OCI-LY3 (cell line): ENCODE results near the gene MMP14.

Source experiments
- H2AFZ ChIP-seq: fragments of 200-600, 300-600 bp; shearing (Covaris generic); 2 replicates; pipeline ENCODE4 v1.6.0; 2014; ENCODE audit warnings: antibody characterized with exemption, low read depth, low read length
- H3K27ac ChIP-seq: fragments of 200-600, 300-600 bp; sonication (generic); 2 replicates; pipeline ENCODE4 v1.5.1; 2014; ENCODE audit warnings: mild to moderate bottlenecking, low read length, moderate library complexity, mixed read lengths
- H3K27me3 ChIP-seq: fragments of 200-600, 300-600 bp; sonication (generic); 2 replicates; pipeline ENCODE4 v1.6.1; 2014; ENCODE audit warnings: low read depth, low read length, mixed read lengths
- H3K36me3 ChIP-seq: fragments of 200-600, 300-600 bp; sonication (generic); replicated peaks from 2 replicates; pipeline ENCODE3; 2014; ENCODE audit warnings: low read depth, low read length, mixed read lengths
- H3K4me1 ChIP-seq: fragments of 300-600, 200-600 bp; sonication (generic); 2 replicates; pipeline ENCODE4 v1.6.1; 2014; ENCODE audit warnings: low read length, mixed read lengths
- H3K4me2 ChIP-seq: fragments of 200-600, 300-600 bp; sonication (generic); 2 replicates; pipeline ENCODE4 v1.6.1; 2014; ENCODE audit warnings: low read length, mixed read lengths
- H3K4me3 ChIP-seq: fragments of 300-600, 200-600 bp; sonication (generic); 2 replicates; pipeline ENCODE4 v1.5.1; 2014; ENCODE audit warnings: antibody characterized with exemption, mild to moderate bottlenecking, low read length, moderate library complexity
- H3K79me2 ChIP-seq: fragments of 300-600, 200-600 bp; shearing (Covaris generic); 2 replicates; pipeline ENCODE4 v1.6.1; 2014; ENCODE audit warnings: mild to moderate bottlenecking, low read length, mixed read lengths
- H3K9ac ChIP-seq: fragments of 300-600, 200-600 bp; shearing (Covaris generic); 2 replicates; pipeline ENCODE4 v1.6.0; 2014; ENCODE audit warnings: mild to moderate bottlenecking, low read length, moderate library complexity
- H3K9me3 ChIP-seq: fragments of 200-600, 300-600 bp; shearing (Covaris generic); 2 replicates; pipeline ENCODE4 v1.6.1; 2014; ENCODE audit warnings: low read length, mixed read lengths; ENCODE audit not compliant: insufficient read depth
- H4K20me1 ChIP-seq: fragments of 200-600, 300-600 bp; sonication (generic); 2 replicates; pipeline ENCODE4 v1.6.1; 2016; ENCODE audit warnings: low read length, mixed read lengths; ENCODE audit not compliant: insufficient read depth
- CTCF ChIP-seq: fragments of 200-600, 300-600 bp; sonication (generic); IDR thresholded peaks from 2 replicates; pipeline ENCODE4 v1.5.1; 2014; ENCODE audit warnings: antibody characterized with exemption, low read length, low read depth
- EZH2phosphoT487 ChIP-seq: fragments of 200-600 bp; shearing (Covaris generic); IDR thresholded peaks from 2 replicates; pipeline ENCODE4 v1.6.1; 2018; ENCODE audit warnings: antibody characterized with exemption, mixed run types, low read depth

MMP14 gene

DNA sequence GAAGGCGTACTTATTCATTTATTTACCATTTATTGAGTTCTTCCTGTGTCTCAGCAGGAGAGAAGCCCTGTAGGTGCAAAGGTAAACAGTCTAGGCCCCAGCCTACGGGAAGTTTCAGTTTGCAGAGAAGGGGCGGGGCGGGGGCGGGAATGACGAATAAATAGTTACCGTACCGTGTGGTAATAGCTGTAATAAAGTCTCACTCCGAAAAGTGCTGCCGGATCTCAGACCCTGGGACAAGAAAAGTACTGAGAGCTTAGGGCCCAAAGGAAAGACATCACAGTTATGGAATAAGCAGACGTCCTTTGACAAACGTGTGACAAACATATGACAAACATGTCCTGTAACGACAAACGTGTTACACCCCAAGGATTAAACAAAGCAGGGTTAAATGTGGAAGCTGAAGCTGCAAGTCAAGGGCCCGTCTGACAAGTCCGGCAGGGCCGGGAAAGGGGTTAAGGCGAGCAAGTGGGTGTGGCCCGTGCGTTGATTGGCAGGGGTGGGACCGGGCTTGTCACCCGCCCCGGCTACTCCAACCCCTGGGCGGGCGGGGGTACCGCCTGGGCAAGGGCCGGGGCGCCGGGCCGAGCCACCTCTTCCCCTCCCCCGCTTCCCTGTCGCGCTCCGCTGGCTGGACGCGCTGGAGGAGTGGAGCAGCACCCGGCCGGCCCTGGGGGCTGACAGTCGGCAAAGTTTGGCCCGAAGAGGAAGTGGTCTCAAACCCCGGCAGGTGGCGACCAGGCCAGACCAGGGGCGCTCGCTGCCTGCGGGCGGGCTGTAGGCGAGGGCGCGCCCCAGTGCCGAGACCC, 35.0 kb downstream of the MMP14 start, which contains the start of gene LRP10:
TSS of gene LRP10 (plus strand) at position 517 of the 809 bp plus-strand sequence. CDS start 564 bp downstream, outside the sequence.
- H3K9ac ChIP-seq, result peak within 1 kb of the TSS; percentile 91
- H3K4me1 ChIP-seq, result peaks cover 15% of the 10 kb centered on the region
- peak within 1 kb of the TSS; percentile 79 for H3K4me3 ChIP-seq
- no peaks in the 10 kb centered on the region for H3K9me3 ChIP-seq
- peaks cover 4% of the 10 kb centered on the region; the same call in 1 of the 2 replicates for H4K20me1 ChIP-seq
- peak within 1 kb of the TSS; percentile 93 for H3K27ac ChIP-seq
- H3K79me2 ChIP-seq, result peaks cover 13% of the 10 kb centered on the region; the same call in 1 of the 2 replicates
- peaks cover 24% of the 10 kb centered on the region for H3K36me3 ChIP-seq
- H3K27me3 ChIP-seq, result no peaks in the 10 kb centered on the region
- TF ChIP-seq EZH2phosphoT487 (no peak), CTCF (no peak)
- peak within 1 kb of the TSS; percentile 65; the same call in 1 of the 2 replicates for H2AFZ ChIP-seq
- peak within 1 kb of the TSS; percentile 90 for H3K4me2 ChIP-seq

GRCh38 chr14:22872033-22872832, 35.8 kb downstream of the MMP14 start:
- H3K4me2 ChIP-seq, result peak overlapping the region; percentile 90
- H4K20me1 ChIP-seq, result peaks cover 4% of the 10 kb centered on the region; the same call in 1 of the 2 replicates
- no peaks in the 10 kb centered on the region for H3K9me3 ChIP-seq
- H3K9ac ChIP-seq, result peak overlapping the region; percentile 91
- peaks cover 13% of the 10 kb centered on the region; the same call in 1 of the 2 replicates for H3K79me2 ChIP-seq
- H3K4me1 ChIP-seq, result peaks cover 15% of the 10 kb centered on the region
- peak overlapping the region; percentile 79 for H3K4me3 ChIP-seq
- peaks cover 26% of the 10 kb centered on the region for H3K36me3 ChIP-seq
- peak overlapping the region; percentile 93 for H3K27ac ChIP-seq
- H2AFZ ChIP-seq, result peak overlapping the region; percentile 65; the same call in 1 of the 2 replicates
- TF ChIP-seq CTCF (peak; percentile 90), EZH2phosphoT487 (no peak)
- H3K27me3 ChIP-seq, result no peaks in the 10 kb centered on the region

GRCh38 chr14:22872833-22873520, 36.6 kb downstream of the MMP14 start:
- H3K27ac ChIP-seq, result no peak overlapping the region
- no peak overlapping the region for H2AFZ ChIP-seq

More at GRCh38 chr14:22872833-22873520, 36.6 kb downstream of the MMP14 start:
- H3K27me3 ChIP-seq, result no peaks in the 10 kb centered on the region
- H3K4me1 ChIP-seq, result peaks cover 15% of the 10 kb centered on the region
- H3K9ac ChIP-seq, result peak overlapping the region; percentile 91
- peaks cover 31% of the 10 kb centered on the region for H3K36me3 ChIP-seq
- no peaks in the 10 kb centered on the region for H3K9me3 ChIP-seq
- H4K20me1 ChIP-seq, result peaks cover 4% of the 10 kb centered on the region; the same call in 1 of the 2 replicates
- peak overlapping the region; percentile 79 for H3K4me3 ChIP-seq
- TF ChIP-seq CTCF (no peak), EZH2phosphoT487 (no peak)
- H3K4me2 ChIP-seq, result peak overlapping the region; percentile 90
- H3K79me2 ChIP-seq, result peaks cover 13% of the 10 kb centered on the region; the same call in 1 of the 2 replicates
